ENCODE data around the gene VIM. TPM values are rescaled to one million over a fixed set of nuclear protein-coding genes. Genes with fewer than 3 reads are reported as not detected.

VIM gene
- total RNA-seq, 1 experiment from 2014 or later: 7.2 TPM

- Histone ChIP-seq H3K9me3 (ENCODE audit: control insufficient read depth in 1 of 2, insufficient read depth in 1 of 2, low read depth in 1 of 2, low read length in 2 of 2) (no peaks in the 10 kb centered on the region), H3K27me3 (ENCODE audit: insufficient read depth, low read length) (no peaks in the 10 kb centered on the region), H3K79me2 (ENCODE audit: insufficient read depth, low read length) (no peaks in the 10 kb centered on the region), H3K36me3 (ENCODE audit: control insufficient read depth in 1 of 2, insufficient read depth in 2 of 2, low read length in 2 of 2) (no peaks in the 10 kb centered on the region), H3K9me2 (ENCODE audit: insufficient read depth) (no peaks in the 10 kb centered on the region), H3K4me2 (ENCODE audit: low read length) (no peak overlapping the region), H3K27ac (ENCODE audit: low read depth, low read length) (no peak overlapping the region), H2AFZ (ENCODE audit: low read depth, low read length, poor library complexity, severe bottlenecking) (no peak overlapping the region), H4K20me1 (ENCODE audit: insufficient read depth) (no peaks in the 10 kb centered on the region), H3K4me1 (ENCODE audit: control insufficient read depth in 1 of 2, insufficient read depth in 2 of 2, low read length in 2 of 2) (no peaks in the 10 kb centered on the region), H3K4me3 (replicated peaks in 1 of 2; ENCODE audit: low read depth in 1 of 2, low read length in 2 of 2) (no peak overlapping the region), H3K9ac (ENCODE audit: low read length) (no peak overlapping the region)
- ATAC-seq (no peak), DNase-seq (ENCODE audit: low read depth, low spot score) (no peak)
- POLR2A ChIA-PET: interaction anchor here (1.2 kb wide), 1 partner anchor 350 kb away, joined by 3 read pairs; no protein-coding TSS in a partner anchor
- RAD21 ChIA-PET (ENCODE audit: low non-redundant PET in 1 of 2, low total read pairs in 2 of 2, uncharacterized antibody in 2 of 2, unreplicated experiment in 2 of 2): no interaction called here
- CTCF ChIA-PET: no interaction called here
- intact Hi-C loops (cut with micrococcal nuclease): no loop called here
- TF ChIP-seq POLR2AphosphoS5 (IDR thresholded peaks at IDR 0.05; ENCODE audit: low read depth, low read length): no peak
- no peak for TF ChIP-seq ZNF274 (IDR thresholded peaks at IDR 0.05; ENCODE audit: low read depth, low read length)
- no peak for TF ChIP-seq MAX (IDR thresholded peaks at IDR 0.05)
- TF ChIP-seq, protein P1, sequence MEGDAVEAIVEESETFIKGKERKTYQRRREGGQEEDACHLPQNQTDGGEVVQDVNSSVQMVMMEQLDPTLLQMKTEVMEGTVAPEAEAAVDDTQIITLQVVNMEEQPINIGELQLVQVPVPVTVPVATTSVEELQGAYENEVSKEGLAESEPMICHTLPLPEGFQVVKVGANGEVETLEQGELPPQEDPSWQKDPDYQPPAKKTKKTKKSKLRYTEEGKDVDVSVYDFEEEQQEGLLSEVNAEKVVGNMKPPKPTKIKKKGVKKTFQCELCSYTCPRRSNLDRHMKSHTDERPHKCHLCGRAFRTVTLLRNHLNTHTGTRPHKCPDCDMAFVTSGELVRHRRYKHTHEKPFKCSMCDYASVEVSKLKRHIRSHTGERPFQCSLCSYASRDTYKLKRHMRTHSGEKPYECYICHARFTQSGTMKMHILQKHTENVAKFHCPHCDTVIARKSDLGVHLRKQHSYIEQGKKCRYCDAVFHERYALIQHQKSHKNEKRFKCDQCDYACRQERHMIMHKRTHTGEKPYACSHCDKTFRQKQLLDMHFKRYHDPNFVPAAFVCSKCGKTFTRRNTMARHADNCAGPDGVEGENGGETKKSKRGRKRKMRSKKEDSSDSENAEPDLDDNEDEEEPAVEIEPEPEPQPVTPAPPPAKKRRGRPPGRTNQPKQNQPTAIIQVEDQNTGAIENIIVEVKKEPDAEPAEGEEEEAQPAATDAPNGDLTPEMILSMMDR (IDR thresholded peaks at IDR 0.05 in 2 of 3, conservative IDR thresholded peaks at IDR 0.05 in 1 of 3; ENCODE audit: borderline replicate concordance in 1 of 3, insufficient read depth in 1 of 3, low read depth in 2 of 3, low read length in 2 of 3): no peak
- TF ChIP-seq, protein P2, sequence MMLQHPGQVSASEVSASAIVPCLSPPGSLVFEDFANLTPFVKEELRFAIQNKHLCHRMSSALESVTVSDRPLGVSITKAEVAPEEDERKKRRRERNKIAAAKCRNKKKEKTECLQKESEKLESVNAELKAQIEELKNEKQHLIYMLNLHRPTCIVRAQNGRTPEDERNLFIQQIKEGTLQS (IDR thresholded peaks at IDR 0.05): no peak
- no peak for TF ChIP-seq JUND (IDR thresholded peaks at IDR 0.05)
- no peak for TF ChIP-seq SRF (IDR thresholded peaks at IDR 0.05; ENCODE audit: low read depth)
- no peak for TF ChIP-seq ZFX (IDR thresholded peaks at IDR 0.05)
- TF ChIP-seq, protein P3, sequence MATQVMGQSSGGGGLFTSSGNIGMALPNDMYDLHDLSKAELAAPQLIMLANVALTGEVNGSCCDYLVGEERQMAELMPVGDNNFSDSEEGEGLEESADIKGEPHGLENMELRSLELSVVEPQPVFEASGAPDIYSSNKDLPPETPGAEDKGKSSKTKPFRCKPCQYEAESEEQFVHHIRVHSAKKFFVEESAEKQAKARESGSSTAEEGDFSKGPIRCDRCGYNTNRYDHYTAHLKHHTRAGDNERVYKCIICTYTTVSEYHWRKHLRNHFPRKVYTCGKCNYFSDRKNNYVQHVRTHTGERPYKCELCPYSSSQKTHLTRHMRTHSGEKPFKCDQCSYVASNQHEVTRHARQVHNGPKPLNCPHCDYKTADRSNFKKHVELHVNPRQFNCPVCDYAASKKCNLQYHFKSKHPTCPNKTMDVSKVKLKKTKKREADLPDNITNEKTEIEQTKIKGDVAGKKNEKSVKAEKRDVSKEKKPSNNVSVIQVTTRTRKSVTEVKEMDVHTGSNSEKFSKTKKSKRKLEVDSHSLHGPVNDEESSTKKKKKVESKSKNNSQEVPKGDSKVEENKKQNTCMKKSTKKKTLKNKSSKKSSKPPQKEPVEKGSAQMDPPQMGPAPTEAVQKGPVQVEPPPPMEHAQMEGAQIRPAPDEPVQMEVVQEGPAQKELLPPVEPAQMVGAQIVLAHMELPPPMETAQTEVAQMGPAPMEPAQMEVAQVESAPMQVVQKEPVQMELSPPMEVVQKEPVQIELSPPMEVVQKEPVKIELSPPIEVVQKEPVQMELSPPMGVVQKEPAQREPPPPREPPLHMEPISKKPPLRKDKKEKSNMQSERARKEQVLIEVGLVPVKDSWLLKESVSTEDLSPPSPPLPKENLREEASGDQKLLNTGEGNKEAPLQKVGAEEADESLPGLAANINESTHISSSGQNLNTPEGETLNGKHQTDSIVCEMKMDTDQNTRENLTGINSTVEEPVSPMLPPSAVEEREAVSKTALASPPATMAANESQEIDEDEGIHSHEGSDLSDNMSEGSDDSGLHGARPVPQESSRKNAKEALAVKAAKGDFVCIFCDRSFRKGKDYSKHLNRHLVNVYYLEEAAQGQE (IDR thresholded peaks at IDR 0.05; ENCODE audit: low read depth): no peak
- no peak for TF ChIP-seq FOSL1 (IDR thresholded peaks at IDR 0.05; ENCODE audit: low read depth)
- no peak for TF ChIP-seq EZH2phosphoT487 (IDR thresholded peaks at IDR 0.05; ENCODE audit: borderline replicate concordance)
- no peak for TF ChIP-seq YY1 (IDR thresholded peaks at IDR 0.05; ENCODE audit: extremely low read depth, insufficient replicate concordance, low read depth, low read length)
- no peak for TF ChIP-seq RAD21 (IDR thresholded peaks at IDR 0.05; ENCODE audit: low read depth)
- no peak for TF ChIP-seq SP1 (IDR thresholded peaks at IDR 0.05; ENCODE audit: low read depth)
- no peak for TF ChIP-seq SIN3A (IDR thresholded peaks at IDR 0.05; ENCODE audit: low read depth)
- TF ChIP-seq CEBPB (IDR thresholded peaks at IDR 0.05; ENCODE audit: low read depth): no peak
- no peak for TF ChIP-seq EZH2 (IDR thresholded peaks at IDR 0.05)
- TF ChIP-seq, protein P4, sequence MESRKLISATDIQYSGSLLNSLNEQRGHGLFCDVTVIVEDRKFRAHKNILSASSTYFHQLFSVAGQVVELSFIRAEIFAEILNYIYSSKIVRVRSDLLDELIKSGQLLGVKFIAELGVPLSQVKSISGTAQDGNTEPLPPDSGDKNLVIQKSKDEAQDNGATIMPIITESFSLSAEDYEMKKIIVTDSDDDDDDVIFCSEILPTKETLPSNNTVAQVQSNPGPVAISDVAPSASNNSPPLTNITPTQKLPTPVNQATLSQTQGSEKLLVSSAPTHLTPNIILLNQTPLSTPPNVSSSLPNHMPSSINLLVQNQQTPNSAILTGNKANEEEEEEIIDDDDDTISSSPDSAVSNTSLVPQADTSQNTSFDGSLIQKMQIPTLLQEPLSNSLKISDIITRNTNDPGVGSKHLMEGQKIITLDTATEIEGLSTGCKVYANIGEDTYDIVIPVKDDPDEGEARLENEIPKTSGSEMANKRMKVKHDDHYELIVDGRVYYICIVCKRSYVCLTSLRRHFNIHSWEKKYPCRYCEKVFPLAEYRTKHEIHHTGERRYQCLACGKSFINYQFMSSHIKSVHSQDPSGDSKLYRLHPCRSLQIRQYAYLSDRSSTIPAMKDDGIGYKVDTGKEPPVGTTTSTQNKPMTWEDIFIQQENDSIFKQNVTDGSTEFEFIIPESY (IDR thresholded peaks at IDR 0.05; ENCODE audit: extremely low read depth, insufficient replicate concordance, low read length): no peak
- no peak for TF ChIP-seq CBX3 (IDR thresholded peaks at IDR 0.05; ENCODE audit: low read depth)
- no TSS peak for BruUV-seq (replicated peaks)
Measured at GRCh38 chr10:17241611-17242333, 13.7 kb downstream of the VIM start.

Data from HCT116 (cell line).